Erythroblast (primary cell): ENCODE results near the gene IFI27L2.

Source experiments
- GATA1 ChIP-seq: IDR thresholded peaks from 2 replicates; pipeline ENCODE4 v1.6.1; 2011; ENCODE audit warnings: low read depth, mild to moderate bottlenecking, control low read depth, low read length, moderate library complexity
- POLR2A ChIP-seq: IDR thresholded peaks from 2 replicates; pipeline ENCODE4 v1.6.1; 2011; ENCODE audit warnings: mild to moderate bottlenecking, low read length

GRCh38 chr14:94164685-94165431, 35.5 kb upstream of the IFI27L2 start:
- TF ChIP-seq POLR2A, result no peak
- no peak for TF ChIP-seq GATA1
